B cell (primary cell): Measurements from ENCODE around the gene JAKMIP2. TPM values are rescaled to one million over a fixed set of nuclear protein-coding genes. Genes with fewer than 3 reads are reported as not detected.

Experiments
- ATAC-seq: fragments of 200-7000 bp; cut with Tn5 transposase; one replicate; pipeline ENCODE4 v1.10.0; 2021; ENCODE audit warnings: low read depth, mild to moderate bottlenecking, moderate number of reproducible peaks, moderate library complexity
- CTCF ChIA-PET: fragments of 350-600 bp; sonication (Branson Sonifier 250); formaldehyde crosslinking; loops from one replicate; lab custom pipeline; 2021; ENCODE audit warnings: antibody characterized with exemption, inconsistent platforms; lab: Charles Lee
- POLR2A ChIA-PET: fragments of 350-600 bp; sonication (Branson Sonifier 250); formaldehyde crosslinking; loops from one replicate; lab custom pipeline; 2021; ENCODE audit warnings: antibody characterized with exemption; lab: Charles Lee
- DNase-seq: peaks from one replicate; pipeline ENCODE4 v3.0.0; 2013
- H2AFZ ChIP-seq: 2 replicates; pipeline ENCODE4 v1.6.1; 2012; ENCODE audit warnings: mild to moderate bottlenecking, low read depth, low read length; ENCODE audit not compliant: insufficient read depth, poor library complexity, severe bottlenecking
- H3K27ac ChIP-seq, 2 donors: 1 replicate in 1 of 2; 2 replicates in 1 of 2; pipeline ENCODE4 v1.5.1; 2012 to 2013; ENCODE audit warnings: low read length in 2 of 2, mild to moderate bottlenecking in 2 of 2, moderate library complexity in 1 of 2
- H3K27me3 ChIP-seq, 4 experiments: fragments of 200-600 bp in 1 of 4; sonication (generic) in 1 of 4; replicated peaks in 1 of 4; 1 replicate in 2 of 4; 2 replicates in 2 of 4; pipeline versions ENCODE4 v1.6.1 to v1.7.0; 2013 to 2016; ENCODE audit warnings: low read length in 3 of 4, mild to moderate bottlenecking in 2 of 4, mixed read lengths in 1 of 4, moderate library complexity in 1 of 4; ENCODE audit not compliant: insufficient read depth in 4 of 4, control insufficient read depth in 3 of 4; ENCODE audit errors: control extremely low read depth in 1 of 4
- H3K36me3 ChIP-seq, 2 experiments: replicated peaks in 1 of 2; 1 replicate in 1 of 2; 2 replicates in 1 of 2; pipeline versions ENCODE4 v1.6.1 to v1.7.1; 2013; ENCODE audit warnings: low read length in 1 of 2; ENCODE audit not compliant: insufficient read depth in 2 of 2, control insufficient read depth in 1 of 2; ENCODE audit errors: control extremely low read depth in 1 of 2, extremely low read depth in 1 of 2
- H3K4me1 ChIP-seq, 2 donors: fragments of 200-600 bp in 1 of 2; sonication (generic) in 1 of 2; 1 replicate in 1 of 2; 2 replicates in 1 of 2; pipeline versions ENCODE4 v1.5.1 to v1.6.1; 2013 to 2017; ENCODE audit warnings: low read length in 2 of 2; ENCODE audit not compliant: control insufficient read depth in 2 of 2, insufficient read depth in 2 of 2
- H3K4me2 ChIP-seq: replicated peaks from 2 replicates; pipeline ENCODE3; 2012; ENCODE audit warnings: mild to moderate bottlenecking, low read depth, low read length; ENCODE audit not compliant: poor library complexity, severe bottlenecking
- H3K4me3 ChIP-seq, 5 experiments: fragments of 200-600 bp in 1 of 5; sonication (generic) in 1 of 5; 1 replicate in 3 of 5; 2 replicates in 2 of 5; pipeline versions ENCODE4 v1.5.1 to v1.7.0; 2011 to 2016; ENCODE audit warnings: low read length in 4 of 5, mild to moderate bottlenecking in 4 of 5, low read depth in 2 of 5, control low read depth in 1 of 5, moderate library complexity in 1 of 5; ENCODE audit not compliant: insufficient read depth in 1 of 5; ENCODE audit errors: control extremely low read depth in 1 of 5, extremely low read depth in 1 of 5
- H3K79me2 ChIP-seq: fragments of 200-600 bp; sonication (generic); one replicate; pipeline ENCODE4 v1.6.0; 2016; ENCODE audit warnings: low read length; ENCODE audit not compliant: control insufficient read depth, insufficient read depth
- H3K9ac ChIP-seq: fragments of 200-600 bp; sonication (generic); 2 replicates; pipeline ENCODE4 v1.6.1; 2017; ENCODE audit warnings: mild to moderate bottlenecking, low read length, moderate library complexity
- H3K9me3 ChIP-seq, 3 donors: one replicate each; pipeline versions ENCODE4 v1.6.1 to v1.7.1; 2013; ENCODE audit warnings: low read length in 2 of 3; ENCODE audit not compliant: control insufficient read depth in 2 of 3, insufficient read depth in 1 of 3; ENCODE audit errors: control extremely low read depth in 1 of 3
- H4K20me1 ChIP-seq: 2 replicates; pipeline ENCODE4 v1.6.0; 2012; ENCODE audit warnings: mild to moderate bottlenecking, low read length; ENCODE audit not compliant: insufficient read depth, control insufficient read depth, poor library complexity, severe bottlenecking
- H3K27ac Mint-ChIP-seq: one replicate; pipeline ENCODE4 v1.8.0; 2021; ENCODE audit warnings: mixed read lengths
- H3K27me3 Mint-ChIP-seq: one replicate; pipeline ENCODE4 v1.8.0; 2021; ENCODE audit warnings: mixed read lengths
- H3K4me1 Mint-ChIP-seq: one replicate; pipeline ENCODE4 v1.8.0; 2021; ENCODE audit warnings: mixed read lengths
- H3K4me3 Mint-ChIP-seq: one replicate; pipeline ENCODE4 v1.8.0; 2021; ENCODE audit warnings: mixed read lengths
- H3K9me3 Mint-ChIP-seq: one replicate; pipeline ENCODE4 v1.8.0; 2022; ENCODE audit warnings: mixed read lengths; ENCODE audit not compliant: insufficient read depth
- CTCF ChIP-seq: fragments of 200-600 bp; IDR thresholded peaks from one replicate; pipeline ENCODE4 v1.8.0; 2022; ENCODE audit warnings: antibody characterized with exemption, mild to moderate bottlenecking
- EZH2 ChIP-seq: IDR thresholded peaks from 2 replicates; pipeline ENCODE4 v1.6.1; 2012; ENCODE audit warnings: borderline replicate concordance, low read depth, mild to moderate bottlenecking, moderate library complexity, low read length; ENCODE audit not compliant: insufficient read depth, poor library complexity, severe bottlenecking
- WGBS: methylation state at CpG from one replicate; pipeline ENCODE4 v1.1.5; 2013; ENCODE audit warnings: missing lambda C conversion rate; ENCODE audit not compliant: insufficient coverage; 5-methylcytosine and 5-hydroxymethylcytosine counted together
- intact Hi-C: fragments of 100-400 bp; cut with micrococcal nuclease; formaldehyde crosslinking; loops from one replicate; pipeline ENCODE4 v1.10.0; 2022
- polyA plus RNA-seq: library from polyadenylated mRNA; depleted of rRNA; stranded (reverse); fragments of >200 nt; gene quantifications from 2 replicates; pipeline ENCODE4 v1.2.3, GENCODE V29; 2012
- total RNA-seq, 2 donors: library from RNA; stranded (reverse); fragments of 120-200 nt in 1 of 2; gene quantifications; 1 replicate in 1 of 2; 2 replicates in 1 of 2; pipeline versions ENCODE4 v1.2.3 to v1.2.4, GENCODE V29; 2013 to 2022

Gene JAKMIP2
- total and polyA plus RNA-seq, 2 donors (not counting 1 experiment from before 2014, with no cell fraction given) = 0.24 to 4.1 TPM

- no peak overlapping the region for H3K4me2 ChIP-seq
- Mint-ChIP-seq H3K27ac (no peak overlapping the region), H3K27me3 (no peaks in the 10 kb centered on the region), H3K4me3 (no peak overlapping the region), H3K9me3 (peaks cover 10% of the 10 kb centered on the region), H3K4me1 (peaks cover 3% of the 10 kb centered on the region)
- no peaks in the 10 kb centered on the region for H3K27me3 ChIP-seq
- POLR2A ChIA-PET = no interaction called here
- ATAC-seq = no peak
- intact Hi-C loops = no loop called here
- CTCF ChIA-PET = no interaction called here
- no peak overlapping the region for H3K27ac ChIP-seq
- H3K4me3 ChIP-seq = no peak overlapping the region
- peaks cover 0 to 9% (median 6%) of the 10 kb centered on the region in 3 donors for H3K9me3 ChIP-seq
- no peaks in the 10 kb centered on the region for H4K20me1 ChIP-seq
- no peak for DNase-seq
- no peaks in the 10 kb centered on the region for H3K79me2 ChIP-seq
- no peak for TF ChIP-seq CTCF
- TF ChIP-seq EZH2 = no peak
- H2AFZ ChIP-seq = no peak overlapping the region
- no peak overlapping the region for H3K9ac ChIP-seq
- no peaks in the 10 kb centered on the region for H3K36me3 ChIP-seq
- H3K4me1 ChIP-seq = no peaks in the 10 kb centered on the region
These were observed 85.1 kb downstream of the JAKMIP2 start for GRCh38 chr5:147697380-147697779.

GRCh38 chr5:147694772-147695171, 87.8 kb downstream of the JAKMIP2 start:
- no peak overlapping the region for H3K27ac Mint-ChIP-seq
- H3K4me3 Mint-ChIP-seq = no peak overlapping the region
- intact Hi-C loops = no loop called here
- Histone ChIP-seq H3K9ac (no peak overlapping the region), H4K20me1 (no peaks in the 10 kb centered on the region), H3K4me3 (no peak overlapping the region), H3K79me2 (no peaks in the 10 kb centered on the region), H2AFZ (no peak overlapping the region), H3K4me2 (no peak overlapping the region), H3K36me3 (no peaks in the 10 kb centered on the region), H3K9me3 (peaks cover 0 to 9% (median 6%) of the 10 kb centered on the region in 3 donors), H3K27ac (no peak overlapping the region), H3K4me1 (no peaks in the 10 kb centered on the region), H3K27me3 (no peaks in the 10 kb centered on the region)
- no peak for TF ChIP-seq EZH2
- TF ChIP-seq CTCF = no peak
- no CpG with 5 or more reads among the region's 2 CpGs for WGBS
- no peak for DNase-seq
- ChIA-PET CTCF (interaction anchor here (0.5 kb wide), 1 partner anchor 660 kb away, joined by 4 read pairs; no protein-coding TSS in a partner anchor), POLR2A (no interaction called here)
- H3K9me3 Mint-ChIP-seq = peaks cover 10% of the 10 kb centered on the region
- H3K4me1 Mint-ChIP-seq = no peaks in the 10 kb centered on the region
- H3K27me3 Mint-ChIP-seq = no peaks in the 10 kb centered on the region
- ATAC-seq = no peak
